Right atrium auricular region (tissue), 2 donors: ENCODE measurements around the gene TTC33. TPM values are rescaled to one million over a fixed set of nuclear protein-coding genes. Genes with fewer than 3 reads are reported as not detected.
"Not testable (repeated sequence)": the region's sequence is repeated elsewhere in the genome, so short reads cannot be mapped to it uniquely, and the experiment has no call there.

ENCODE experiments used
- DNase-seq: peaks from one replicate; pipeline ENCODE4 v3.0.0-alpha.2; 2019; ENCODE audit warnings: low spot score
- H3K27ac ChIP-seq, 2 donors: fragments of 200-600 bp; sonication (generic); 1 replicate in 1 of 2; 2 replicates in 1 of 2; pipeline ENCODE4 v1.5.1; 2016 to 2019
- H3K27me3 ChIP-seq, 2 donors: fragments of 200-600 bp; sonication (generic); one replicate each; pipeline versions ENCODE4 v1.5.1 to v1.6.0; 2017 to 2019
- H3K36me3 ChIP-seq: fragments of 200-600 bp; sonication (generic); one replicate; pipeline ENCODE4 v1.5.1; 2016
- H3K4me1 ChIP-seq, 2 donors: fragments of 200-600 bp; sonication (generic); one replicate each; pipeline versions ENCODE4 v1.5.1 to v1.6.0; 2017 to 2019
- H3K4me3 ChIP-seq, 2 donors: fragments of 200-600 bp; sonication (generic); 1 replicate in 1 of 2; 2 replicates in 1 of 2; pipeline ENCODE4 v1.5.1; 2017 to 2019; ENCODE audit warnings: mild to moderate bottlenecking in 1 of 2, moderate library complexity in 1 of 2
- H3K9me3 ChIP-seq, 2 donors: fragments of 200-600 bp; sonication (generic); one replicate each; pipeline ENCODE4 v1.5.1; 2019
- CTCF ChIP-seq, 2 donors: fragments of 200-600 bp; sonication (generic); IDR thresholded peaks; one replicate each; pipeline ENCODE4 v1.5.1; 2019; ENCODE audit warnings: antibody characterized with exemption in 2 of 2
- total RNA-seq, 2 donors: library from RNA; depleted of rRNA; stranded (reverse); fragments of >200 nt; gene quantifications; one replicate each; pipeline ENCODE4 v1.1.0, GENCODE V29; 2016

TTC33 gene
- total RNA-seq, 2 donors from 2014 or later, result 10.2 to 16.7 TPM

GRCh38 chr5:40787986-40788385, 32.2 kb upstream of the TTC33 start:
- Histone ChIP-seq H3K4me3 (no peak overlapping the region), H3K36me3 (no peaks in the 10 kb centered on the region), H3K9me3 (peaks cover 0 to 5% of the 10 kb centered on the region in 2 donors), H3K4me1 (peaks cover 0 to 24% of the 10 kb centered on the region in 2 donors), H3K27me3 (no peaks in the 10 kb centered on the region), H3K27ac (no peak overlapping the region)
- TF ChIP-seq CTCF (IDR thresholded peaks at IDR 0.05), result no peak
- DNase-seq, result no peak

GRCh38 chr5:40786664-40787063, 30.9 kb upstream of the TTC33 start:
- H3K27me3 ChIP-seq, H3K27ac ChIP-seq, H3K9me3 ChIP-seq, DNase-seq, H3K36me3 ChIP-seq, H3K4me3 ChIP-seq: not testable (repeated sequence)
- H3K4me1 ChIP-seq, result peaks cover 0 to 31% of the 10 kb centered on the region in 2 donors

DNA sequence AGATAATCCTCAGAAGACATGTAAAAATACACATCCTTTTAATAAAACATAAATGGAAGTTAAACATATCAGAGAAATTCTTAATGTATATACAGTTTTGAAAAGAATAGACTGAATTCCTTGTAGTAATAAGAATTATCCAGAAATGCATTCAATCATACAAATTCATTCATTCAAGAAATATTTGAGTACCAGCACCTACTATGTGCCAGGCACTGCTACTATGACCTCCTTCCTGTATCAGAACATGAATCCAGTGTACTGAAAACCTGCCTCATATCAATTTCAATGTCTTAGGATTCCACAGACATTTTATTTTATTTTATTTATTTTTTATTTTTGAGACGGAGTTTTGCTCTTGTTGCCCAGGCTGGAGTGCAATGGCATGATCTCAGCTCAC, 29.2 kb upstream of the TTC33 start:
- no peak for DNase-seq
- Histone ChIP-seq H3K36me3 (no peaks in the 10 kb centered on the region), H3K27me3 (no peaks in the 10 kb centered on the region), H3K27ac (no peak overlapping the region), H3K9me3 (peaks cover 0 to 5% of the 10 kb centered on the region in 2 donors), H3K4me1 (peaks cover 0 to 30% of the 10 kb centered on the region in 2 donors), H3K4me3 (no peak overlapping the region)
- no peak for TF ChIP-seq CTCF (IDR thresholded peaks at IDR 0.05)

DNA sequence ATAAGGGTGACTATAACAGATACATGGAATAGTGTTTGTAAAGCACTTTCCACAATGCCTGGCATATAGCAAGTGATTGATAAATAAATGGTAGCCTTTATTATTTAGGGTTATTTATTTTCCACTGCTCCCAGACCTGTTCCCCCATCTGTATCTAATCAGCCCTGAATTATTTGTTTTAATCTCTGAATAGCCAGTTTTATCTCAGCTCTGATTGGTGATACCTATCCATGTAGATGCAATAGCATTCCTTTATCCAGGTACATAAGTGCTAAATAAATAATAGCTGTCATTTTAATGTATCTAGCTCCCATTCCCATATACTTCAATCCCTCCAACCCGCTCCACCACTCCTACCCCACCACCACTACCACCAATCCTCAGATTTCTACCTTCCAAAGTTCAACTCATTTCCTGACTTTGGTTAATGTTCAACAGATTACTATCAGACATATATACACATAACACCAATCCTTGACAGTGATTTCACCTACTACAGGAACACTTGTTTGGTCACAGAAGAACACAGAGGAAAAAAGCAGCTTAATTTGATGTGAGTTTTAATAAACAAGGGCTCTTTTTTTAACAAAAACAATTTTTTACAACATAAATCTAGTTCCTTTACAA, 28.4 kb upstream of the TTC33 start:
- no peak overlapping the region for H3K27ac ChIP-seq
- H3K4me1 ChIP-seq, result peaks cover 0 to 30% of the 10 kb centered on the region in 2 donors
- peaks cover 0 to 5% of the 10 kb centered on the region in 2 donors for H3K9me3 ChIP-seq
- H3K36me3 ChIP-seq, result no peaks in the 10 kb centered on the region
- DNase-seq, result no peak
- H3K4me3 ChIP-seq, result no peak overlapping the region
- no peaks in the 10 kb centered on the region for H3K27me3 ChIP-seq
- no peak for TF ChIP-seq CTCF (IDR thresholded peaks at IDR 0.05)

DNA sequence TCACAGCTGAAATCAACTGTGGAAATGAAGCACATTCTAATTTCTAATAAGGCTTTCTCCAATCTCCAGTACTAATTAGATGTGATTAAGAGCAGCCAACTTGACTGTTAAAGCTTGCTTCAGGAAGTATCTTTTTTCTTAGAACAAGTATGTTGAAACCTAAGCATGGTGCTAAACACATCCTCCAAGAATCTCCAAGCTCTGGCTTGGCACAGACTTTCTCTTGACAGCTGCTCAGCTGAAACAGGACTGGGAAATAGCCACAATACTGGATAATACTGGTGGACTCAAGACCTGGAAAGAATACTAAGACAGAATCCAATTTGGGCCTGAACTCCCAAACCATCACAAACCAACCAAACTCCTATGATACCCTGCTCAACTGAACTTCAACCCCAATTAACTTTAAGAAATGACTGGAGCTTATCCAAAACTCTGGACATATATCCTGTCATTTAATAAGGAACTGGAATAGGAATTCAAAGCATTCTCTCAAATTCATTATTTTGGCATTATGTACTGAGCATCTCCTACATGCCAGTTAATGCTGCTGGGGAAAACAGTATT, 26.2 kb upstream of the TTC33 start:
- no peak for DNase-seq
- no peak for TF ChIP-seq CTCF (IDR thresholded peaks at IDR 0.05)

GRCh38 chr5:40780858-40781257, 25.1 kb upstream of the TTC33 start:
- Histone ChIP-seq H3K27me3 (no peaks in the 10 kb centered on the region), H3K36me3 (peaks cover 16% of the 10 kb centered on the region), H3K4me1 (peaks cover 0 to 30% of the 10 kb centered on the region in 2 donors), H3K27ac (no peak overlapping the region), H3K9me3 (no peaks in the 10 kb centered on the region), H3K4me3 (no peak overlapping the region)
- no peak for TF ChIP-seq CTCF (IDR thresholded peaks at IDR 0.05)
- no peak for DNase-seq

More for the DNA sequence above, 26.2 kb upstream of the TTC33 start:
- peaks cover 5% of the 10 kb centered on the region for H3K36me3 ChIP-seq
- no peaks in the 10 kb centered on the region for H3K9me3 ChIP-seq
- H3K4me1 ChIP-seq, result peaks cover 0 to 30% of the 10 kb centered on the region in 2 donors
- no peaks in the 10 kb centered on the region for H3K27me3 ChIP-seq
- no peak overlapping the region for H3K4me3 ChIP-seq
- no peak overlapping the region for H3K27ac ChIP-seq
